Measurements from ENCODE around the gene R3HCC1L.
"Not testable (repeated sequence)": the region's sequence is repeated elsewhere in the genome, so short reads cannot be mapped to it uniquely, and the experiment has no call there.

The R3HCC1L gene

DNA sequence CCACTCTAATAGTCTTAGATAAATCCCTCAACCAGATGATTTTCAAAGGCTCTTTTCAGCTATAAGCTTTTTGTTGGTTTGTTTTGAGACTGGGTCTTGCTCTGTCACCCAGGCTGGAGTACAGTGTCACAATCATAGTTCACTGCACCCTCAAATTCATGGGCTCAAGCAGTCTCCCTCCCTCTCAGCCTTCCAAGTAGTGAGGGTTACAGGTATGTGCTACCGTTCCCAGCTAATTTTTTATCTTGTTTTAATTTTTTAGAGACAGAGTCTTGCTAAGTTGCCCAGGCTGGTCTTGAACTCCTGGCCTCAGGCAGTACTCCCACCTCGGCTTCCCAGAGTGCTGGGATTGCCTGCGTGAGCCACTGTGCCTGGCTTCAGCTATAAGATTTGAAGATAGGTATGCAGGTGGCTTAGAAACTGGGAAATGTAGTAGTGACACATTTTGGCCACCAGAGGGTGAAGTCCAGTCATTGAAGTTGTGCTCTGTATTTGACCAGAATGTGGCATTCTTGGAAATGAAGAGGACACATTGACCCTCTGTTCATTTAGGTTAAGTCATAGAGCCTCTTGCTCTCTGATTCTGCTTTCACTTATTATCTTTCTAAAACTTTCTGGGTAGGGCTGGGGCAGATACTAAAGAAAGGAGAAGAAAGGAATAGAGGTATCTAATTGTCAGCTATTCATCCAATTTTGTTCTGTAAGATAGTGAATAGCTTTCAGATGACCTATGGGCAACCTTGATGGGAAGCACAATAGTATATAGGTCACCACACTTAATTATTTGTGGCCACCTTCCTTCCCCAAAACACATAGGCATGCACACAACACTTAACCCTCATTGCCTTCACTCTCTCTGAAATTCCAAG, 36.0 kb downstream of the R3HCC1L start:
- peak in 11 of 56 donors; percentile 1 to 26 (median 3) for DNase-seq

DNA sequence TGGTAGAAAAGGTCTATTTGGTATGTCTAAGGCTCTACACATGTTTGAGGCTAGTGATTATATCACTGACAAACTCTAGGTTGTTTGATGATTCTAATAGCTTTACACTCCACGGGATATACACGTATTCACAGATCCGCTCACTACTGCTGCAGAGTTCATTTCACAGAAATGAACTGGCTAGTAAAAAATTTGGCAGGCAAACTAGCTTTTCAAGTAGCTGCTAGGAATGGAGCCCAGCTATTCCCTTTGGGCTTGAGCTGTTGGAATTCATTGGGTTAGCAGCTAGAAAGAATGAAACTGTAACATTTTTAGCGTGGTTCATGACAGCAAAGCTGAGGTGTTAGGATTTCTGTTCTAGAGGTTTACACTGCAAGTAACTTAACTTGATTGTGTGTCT, 37.6 kb downstream of the R3HCC1L start:
- DNase-seq, result no peak

DNA sequence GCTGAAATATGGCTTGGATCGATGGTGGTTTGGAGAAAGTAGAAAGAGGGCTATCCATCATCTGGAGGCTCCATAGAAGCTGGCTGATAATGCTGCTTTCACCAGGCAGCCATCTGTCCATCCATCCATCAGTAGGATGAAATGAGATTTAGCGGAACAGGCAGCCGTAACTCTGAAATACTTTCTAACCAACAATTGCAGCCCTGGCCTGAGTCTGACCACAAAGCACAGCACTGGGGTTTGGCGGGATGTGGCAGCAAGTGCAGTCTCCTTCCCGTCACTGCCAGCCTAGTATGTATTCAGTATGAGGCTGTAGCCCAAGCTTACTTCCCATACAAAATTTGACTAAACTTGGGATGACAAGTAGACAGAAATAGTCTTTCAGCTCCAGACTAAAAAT, 38.0 kb downstream of the R3HCC1L start:
- DNase-seq, result no peak

DNA sequence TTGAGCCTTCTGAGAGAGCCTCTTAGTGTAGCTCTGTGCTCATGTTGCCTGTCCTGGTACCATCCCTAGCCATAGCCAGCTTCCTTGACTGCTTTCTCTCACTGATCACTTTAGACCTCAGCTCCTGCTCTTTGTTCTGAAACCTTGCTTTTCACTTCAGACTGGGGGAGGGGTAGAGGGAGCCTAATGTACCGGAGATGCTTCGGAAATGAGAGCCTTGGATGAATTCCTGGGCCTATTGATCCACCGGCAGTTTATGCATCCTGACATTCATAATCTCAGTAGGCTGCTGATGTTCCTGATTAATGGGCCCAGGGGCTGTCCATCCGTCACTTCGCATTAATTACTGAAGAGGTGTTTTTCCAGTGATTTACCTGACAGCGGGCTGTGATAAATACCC, 38.8 kb downstream of the R3HCC1L start:
- no peak for DNase-seq

DNA sequence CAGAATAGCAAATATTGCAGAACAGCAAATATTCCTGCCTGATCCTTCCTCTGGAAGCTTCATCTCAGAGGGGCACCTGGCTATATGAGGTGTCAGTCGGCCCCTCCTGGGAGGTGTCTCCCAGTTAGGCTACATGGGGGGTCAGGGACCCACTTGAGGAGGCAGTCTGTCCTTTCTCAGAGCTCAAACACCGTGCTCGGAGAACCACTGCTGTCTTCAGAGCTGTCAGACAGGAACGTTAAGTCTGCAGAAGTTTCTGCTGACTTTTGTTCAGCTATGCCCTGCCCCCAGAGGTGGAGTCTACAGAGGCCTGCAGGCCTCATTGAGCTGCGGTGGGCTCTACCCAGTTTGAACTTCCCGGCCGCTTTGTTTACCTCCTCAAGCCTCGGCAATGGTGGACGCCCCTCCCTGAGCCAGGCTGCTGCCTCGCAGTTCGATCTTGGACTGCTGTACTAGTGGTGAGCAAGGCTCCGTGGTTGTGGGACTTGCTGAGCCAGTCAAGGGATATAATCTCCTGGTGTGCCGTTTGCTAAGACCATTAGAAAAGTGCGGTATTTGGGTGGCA, 48.0 kb downstream of the R3HCC1L start:
- not testable (repeated sequence) for DNase-seq

DNA sequence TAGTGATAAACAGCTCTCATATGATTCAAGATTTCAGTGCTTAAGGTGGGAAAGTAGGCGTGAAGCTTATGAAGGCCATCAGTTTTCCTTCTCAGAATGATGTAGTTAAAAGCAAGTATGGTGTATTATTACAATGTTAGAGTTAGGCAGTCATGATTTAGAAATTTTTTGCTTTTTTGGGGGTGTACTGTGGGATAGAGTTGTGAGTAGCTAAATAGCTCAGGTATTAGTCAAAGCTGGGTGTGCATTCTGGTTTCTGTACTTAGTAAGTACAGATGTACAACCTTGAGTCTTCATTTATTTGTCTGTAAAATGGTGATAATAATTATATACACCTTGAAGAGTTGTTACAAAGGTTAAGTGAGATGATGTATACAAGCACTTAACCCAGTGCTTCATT, 52.2 kb downstream of the R3HCC1L start:
- no peak for DNase-seq

DNA sequence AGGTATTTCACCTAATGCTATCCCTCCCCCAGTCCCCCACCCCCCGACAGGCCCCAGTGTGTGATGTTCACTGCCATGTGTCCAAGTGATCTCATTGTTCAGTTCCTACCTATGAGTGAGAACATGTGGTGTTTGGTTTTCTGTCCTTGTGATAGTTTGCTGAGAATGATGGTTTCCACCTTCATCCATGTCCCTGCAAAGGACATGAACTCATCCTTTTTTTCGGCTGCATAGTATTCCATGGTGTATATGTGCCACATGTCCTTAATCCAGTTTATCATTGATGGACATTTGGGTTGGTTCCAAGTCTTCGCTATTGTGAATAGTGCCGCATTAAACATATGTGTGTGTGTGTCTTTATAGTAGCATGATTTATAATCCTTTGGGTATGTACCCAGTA, 56.3 kb downstream of the R3HCC1L start:
- DNase-seq, result not testable (repeated sequence)

DNA sequence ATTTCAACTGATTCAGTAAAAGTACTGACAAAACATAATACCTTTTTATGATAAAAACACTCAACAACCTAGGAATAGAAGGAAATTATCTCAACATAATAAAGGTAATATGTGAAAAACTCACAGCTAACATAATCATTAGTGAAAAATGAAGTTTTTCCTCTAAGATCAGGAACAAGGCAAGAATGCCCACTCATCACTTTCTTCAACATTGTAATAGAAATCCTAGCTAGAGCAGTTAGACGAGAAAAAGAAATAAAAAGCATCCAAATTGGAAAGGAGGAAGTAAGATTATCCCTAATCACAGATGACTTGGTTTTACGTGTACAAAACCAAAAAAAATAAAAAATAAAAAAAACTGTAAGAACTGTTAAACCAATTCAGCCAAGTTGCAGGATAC, 58.6 kb downstream of the R3HCC1L start:
- DNase-seq, result no peak

DNA sequence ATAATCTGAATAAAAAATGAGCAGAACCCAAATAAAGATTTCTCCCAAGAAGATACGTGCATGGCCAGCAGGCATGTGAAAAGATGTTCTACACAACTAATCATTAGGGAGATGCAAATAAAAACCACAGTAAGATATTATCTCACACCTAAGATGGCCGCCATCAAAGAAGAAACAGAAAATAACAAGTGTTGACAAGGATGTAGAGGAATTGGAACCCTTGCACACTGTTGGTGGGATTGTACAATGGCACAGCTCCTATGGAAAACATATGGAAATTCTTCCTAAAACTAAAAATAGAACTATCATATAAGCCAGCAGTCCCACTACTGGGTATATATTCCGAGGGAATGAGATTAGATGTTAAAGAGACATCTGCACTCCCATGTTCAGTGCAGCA, 60.2 kb downstream of the R3HCC1L start:
- DNase-seq, result no peak

DNA sequence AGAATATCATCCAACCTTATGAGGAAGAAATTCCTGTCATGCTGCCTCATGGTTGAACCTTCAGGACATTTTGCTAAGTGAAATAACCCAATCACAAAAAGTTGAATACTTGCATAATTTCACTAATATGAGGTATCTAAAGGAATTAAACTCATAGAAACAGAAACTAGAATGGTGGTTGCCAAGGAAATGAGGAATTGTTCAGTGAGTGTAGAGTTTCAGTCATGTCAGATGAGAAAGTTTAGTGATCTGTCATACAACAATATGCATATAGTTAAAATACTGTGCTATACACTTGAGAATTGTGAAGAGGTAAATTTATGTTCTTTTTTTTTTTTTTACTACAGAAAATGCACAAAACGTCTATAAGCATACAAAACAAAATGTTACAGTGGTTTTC, 60.7 kb downstream of the R3HCC1L start:
- DNase-seq, result no peak

DNA sequence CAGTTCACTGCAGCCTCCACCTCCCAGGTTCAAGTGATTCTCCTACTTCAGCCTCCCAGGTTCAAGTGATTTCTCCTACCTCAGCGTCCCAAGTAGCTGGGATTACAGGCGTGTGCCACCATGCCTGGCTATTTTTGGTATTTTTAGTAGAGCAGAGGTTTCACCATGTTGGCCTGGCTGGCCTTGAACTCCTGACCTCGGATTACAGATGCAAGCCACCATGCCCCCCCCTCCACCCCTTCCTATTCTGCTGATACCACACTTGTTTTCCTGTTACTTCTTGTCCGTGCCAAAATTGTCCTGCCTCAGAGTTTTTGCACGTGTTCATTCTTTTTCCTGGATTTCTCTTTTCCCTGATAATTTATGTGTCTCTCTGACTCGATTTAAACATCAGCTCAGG, 62.5 kb downstream of the R3HCC1L start:
- DNase-seq, result no peak

DNA sequence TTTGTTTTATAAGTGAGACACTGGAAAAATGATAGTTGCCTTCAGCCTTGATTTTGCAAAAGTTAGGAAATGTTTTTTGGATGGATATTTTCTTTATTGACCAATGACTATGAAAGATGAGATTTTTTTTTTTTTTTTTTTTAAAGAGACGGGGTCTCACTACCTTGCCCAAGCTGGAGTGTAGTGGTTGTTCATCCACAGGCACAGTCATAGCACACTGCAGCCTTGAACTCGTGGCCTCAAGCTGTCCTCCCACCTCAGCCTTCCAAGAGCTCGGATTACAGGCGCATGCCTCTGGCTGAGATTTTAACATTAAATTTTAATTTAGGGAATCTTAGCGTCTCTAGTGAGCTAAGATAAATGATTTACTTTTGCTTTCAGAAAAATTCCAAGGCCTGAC, 67.3 kb downstream of the R3HCC1L start:
- no peak for DNase-seq

DNA sequence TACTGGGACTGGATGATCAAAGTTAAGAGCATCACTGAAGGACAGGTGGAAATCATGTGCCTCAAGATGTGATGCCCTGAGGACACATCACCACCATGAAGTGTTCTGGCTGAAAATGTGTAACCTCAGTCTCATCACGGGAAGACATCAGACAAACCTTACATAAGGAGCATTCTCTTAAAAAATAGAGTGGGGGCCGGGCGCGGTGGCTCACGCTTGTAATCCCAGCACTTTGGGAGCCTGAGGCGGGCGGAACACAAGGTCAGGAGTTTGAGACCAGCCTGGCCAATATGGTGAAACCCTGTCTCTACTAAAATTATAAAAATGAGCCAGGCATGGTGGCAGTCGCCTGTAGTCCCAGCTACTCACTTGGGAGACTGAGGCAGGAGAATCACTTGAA, 67.9 kb downstream of the R3HCC1L start:
- DNase-seq, result no peak

DNA sequence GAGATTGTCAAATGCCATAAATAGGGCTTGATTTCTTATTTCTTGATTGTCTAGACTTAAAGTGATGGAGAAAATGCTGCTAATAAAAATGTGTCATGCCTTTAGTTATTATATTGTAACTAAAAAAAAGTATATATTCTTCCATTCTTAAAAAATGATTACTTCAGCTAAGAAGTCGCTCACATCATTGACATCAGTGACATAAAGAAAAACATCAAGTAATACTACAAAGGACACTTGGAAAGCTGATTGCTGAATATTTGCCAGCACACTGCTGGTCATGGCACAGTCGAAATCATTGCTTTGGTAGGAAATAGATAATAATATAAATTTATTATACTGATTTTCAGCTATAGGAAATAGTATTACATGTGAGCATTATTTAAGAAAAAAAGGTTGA, 70.9 kb downstream of the R3HCC1L start:
- no peak for DNase-seq

DNA sequence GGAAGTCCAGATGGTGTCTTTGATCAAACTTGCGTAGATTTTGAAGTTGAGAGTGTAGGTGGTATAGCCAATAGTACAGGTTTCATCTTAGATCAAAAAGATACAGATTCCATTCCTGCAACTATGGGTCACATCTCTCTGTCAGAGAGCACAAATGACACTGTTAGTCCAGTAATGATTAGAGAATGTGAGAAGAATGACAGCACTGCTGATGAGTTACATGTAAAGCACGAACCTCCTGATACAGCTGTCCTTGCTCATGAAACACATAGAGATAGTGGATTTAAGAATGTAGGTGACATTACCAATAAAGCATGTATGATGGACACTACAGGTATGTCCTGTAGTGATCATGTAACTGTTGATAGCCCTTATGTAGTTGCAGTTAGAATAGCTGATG, 74.5 kb downstream of the R3HCC1L start:
- no peak for DNase-seq

DNA sequence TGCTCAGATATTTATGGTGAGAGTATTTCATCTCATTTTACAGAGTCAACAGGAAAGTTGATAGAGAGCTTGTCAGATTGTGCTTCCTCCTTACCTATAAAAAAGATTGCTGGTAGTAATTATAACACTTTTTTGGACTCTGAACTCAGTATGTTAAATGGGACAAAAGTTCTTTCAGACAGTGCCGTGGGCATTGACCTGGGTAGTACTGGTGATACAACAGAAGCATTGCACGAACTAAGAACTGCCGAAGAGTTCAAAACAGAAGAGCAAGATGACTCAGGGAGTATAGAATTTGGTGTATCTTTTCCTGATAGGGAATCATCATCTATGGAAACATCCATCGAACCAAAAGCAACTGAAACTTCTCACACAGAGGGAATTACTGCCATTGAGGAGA, 75.0 kb downstream of the R3HCC1L start:
- DNase-seq, result no peak

DNA sequence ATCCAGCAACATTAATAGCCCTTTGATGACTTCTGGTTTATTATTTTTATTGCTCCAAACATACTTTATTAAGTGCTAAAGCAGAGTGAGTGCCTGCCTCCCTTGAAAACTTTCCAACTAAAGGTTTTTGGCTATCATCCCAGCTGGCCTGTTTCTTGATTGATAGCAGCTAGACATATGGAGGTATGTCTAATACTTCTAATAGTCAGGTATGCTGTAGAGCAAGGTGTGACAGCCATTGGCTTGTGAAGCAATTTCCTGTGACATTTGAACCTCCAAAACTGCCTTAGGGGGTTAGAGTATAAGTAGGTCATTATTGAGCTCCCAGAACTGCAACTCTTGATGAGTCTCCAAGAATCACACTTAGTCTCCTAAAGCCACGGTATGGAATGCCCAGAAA, 77.7 kb downstream of the R3HCC1L start:
- no peak for DNase-seq

DNA sequence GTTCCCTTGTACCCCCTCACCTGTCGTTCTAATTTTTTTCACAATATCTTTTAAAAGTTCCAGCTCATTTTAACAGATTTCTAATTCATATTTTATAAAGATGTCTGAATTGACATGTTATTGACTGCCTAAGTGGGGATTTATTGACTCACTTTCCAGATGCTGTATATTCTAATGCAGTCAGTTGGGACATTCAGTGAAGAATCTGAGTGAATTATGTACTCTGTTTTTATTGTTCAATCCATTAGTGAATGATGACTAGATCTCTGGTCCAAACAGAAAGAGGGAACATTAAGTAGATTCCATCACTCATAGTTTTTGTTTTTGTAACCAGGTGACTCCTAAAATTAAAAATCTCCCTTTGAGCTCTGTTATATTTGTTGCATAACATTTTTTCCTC, 79.3 kb downstream of the R3HCC1L start:
- no peak for DNase-seq

DNA sequence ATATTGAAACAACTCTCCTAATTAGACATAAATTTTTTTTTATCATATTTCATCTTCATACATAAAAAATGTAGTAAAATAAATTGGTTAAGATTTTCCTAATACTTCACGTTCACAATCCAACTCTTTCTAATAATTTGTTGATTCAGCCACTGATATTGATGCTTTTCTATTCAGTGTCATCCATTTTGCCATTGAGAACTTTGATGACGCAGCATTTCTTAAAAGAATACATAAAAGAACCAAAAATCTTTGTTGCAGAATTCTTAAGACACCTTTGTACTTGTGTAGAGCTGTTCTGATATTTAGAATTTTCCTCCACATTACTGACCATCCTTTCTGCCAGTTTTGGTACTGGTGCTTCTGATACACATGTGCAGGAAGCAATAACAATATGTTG, 80.9 kb downstream of the R3HCC1L start:
- no peak for DNase-seq

DNA sequence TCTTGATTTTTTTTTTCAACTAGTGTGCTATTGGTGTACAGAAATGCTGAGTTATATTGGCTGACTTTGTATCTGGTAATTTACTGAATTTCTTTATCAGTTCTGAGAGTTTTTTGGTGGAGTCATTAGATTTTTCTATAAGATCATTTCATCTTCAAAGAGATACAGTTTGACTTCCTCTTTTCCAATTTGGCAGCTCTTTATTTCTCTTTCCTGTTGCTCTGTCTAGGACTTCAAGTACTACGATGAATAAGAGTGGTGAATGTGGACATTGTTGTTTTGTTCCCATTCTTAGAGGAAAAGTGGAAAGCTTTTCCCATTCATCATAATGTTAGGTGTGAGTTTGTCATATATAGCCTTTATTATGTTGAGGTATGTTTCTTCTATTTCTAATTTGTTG, 83.3 kb downstream of the R3HCC1L start:
- DNase-seq, result no peak

DNA sequence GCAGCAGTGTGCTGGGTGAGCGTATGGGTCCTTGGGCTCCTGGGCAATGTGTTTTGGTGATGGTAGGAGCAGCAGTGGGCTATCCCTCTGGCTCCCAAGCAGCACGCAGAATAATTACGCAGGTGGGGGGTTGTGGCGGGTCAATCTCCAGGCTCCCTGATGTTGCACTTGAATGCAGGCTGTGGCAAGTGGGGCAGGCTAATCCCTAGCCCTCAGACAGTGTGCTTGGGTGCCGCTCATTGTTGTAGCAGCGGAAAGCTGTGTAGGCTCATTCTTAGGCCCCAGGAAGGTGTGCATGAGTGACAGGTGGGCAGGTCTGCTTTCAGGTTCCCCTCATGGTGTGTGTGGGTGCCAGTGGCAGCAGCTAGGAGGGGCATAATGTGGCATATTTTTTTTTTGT, 89.4 kb downstream of the R3HCC1L start:
- DNase-seq, result no peak

DNA sequence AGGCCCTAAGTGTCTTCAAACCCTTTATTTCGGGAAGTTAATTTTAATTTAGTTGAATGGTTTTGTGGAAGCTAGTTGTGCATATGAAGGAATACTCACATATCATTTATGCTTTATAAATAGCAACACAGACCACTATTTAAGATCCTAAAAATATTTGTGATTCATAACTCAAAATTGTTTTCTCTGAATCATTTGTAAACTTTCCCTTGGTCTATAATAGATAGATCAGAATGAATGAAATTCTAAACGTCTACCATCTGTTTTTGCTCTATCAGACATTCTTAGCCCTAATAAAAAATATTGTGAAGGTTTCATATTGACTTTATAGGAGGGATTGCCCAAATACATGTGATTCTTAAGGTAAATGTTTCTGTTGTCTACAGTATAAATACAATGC, 90.1 kb downstream of the R3HCC1L start:
- no peak for DNase-seq

DNA sequence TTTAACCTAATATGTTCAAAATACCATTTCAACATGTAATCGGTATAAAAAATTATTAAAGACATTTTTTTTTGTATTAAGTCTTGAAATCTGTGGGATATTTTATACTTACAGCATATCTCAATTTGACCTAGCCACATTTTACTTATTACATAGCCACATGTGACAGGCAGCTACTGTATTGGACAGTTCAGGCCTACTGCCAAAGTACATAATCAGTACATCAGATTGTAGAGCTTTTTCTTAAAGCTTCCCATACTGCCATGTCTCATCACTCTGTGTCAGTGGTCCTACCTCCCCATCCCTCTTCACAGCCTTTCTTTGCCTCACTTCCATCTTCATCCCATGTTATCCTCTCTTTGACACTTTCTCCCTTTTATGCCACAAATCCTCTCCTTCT, 90.5 kb downstream of the R3HCC1L start:
- DNase-seq, result no peak
